A673 (cell line): Measurements from ENCODE around the gene ZNRF3.

Source experiments
- EZH2 ChIP-seq: fragments of 200-600 bp; sonication (generic); IDR thresholded peaks from 2 replicates; pipeline ENCODE4 v1.6.1; 2017; ENCODE audit warnings: borderline replicate concordance, low read depth, mild to moderate bottlenecking, mixed read lengths, antibody characterized with exemption, low read length; ENCODE audit not compliant: poor library complexity, severe bottlenecking
- TF ChIP-seq, protein P1 (sequence below): fragments of 300-800, 200-600 bp; sonication (generic); conservative IDR thresholded peaks from 2 replicates; pipeline ENCODE4 v1.5.1; 2017; ENCODE audit warnings: low read depth, mild to moderate bottlenecking, antibody characterized with exemption, low read length, moderate library complexity, mixed read lengths

DNA sequence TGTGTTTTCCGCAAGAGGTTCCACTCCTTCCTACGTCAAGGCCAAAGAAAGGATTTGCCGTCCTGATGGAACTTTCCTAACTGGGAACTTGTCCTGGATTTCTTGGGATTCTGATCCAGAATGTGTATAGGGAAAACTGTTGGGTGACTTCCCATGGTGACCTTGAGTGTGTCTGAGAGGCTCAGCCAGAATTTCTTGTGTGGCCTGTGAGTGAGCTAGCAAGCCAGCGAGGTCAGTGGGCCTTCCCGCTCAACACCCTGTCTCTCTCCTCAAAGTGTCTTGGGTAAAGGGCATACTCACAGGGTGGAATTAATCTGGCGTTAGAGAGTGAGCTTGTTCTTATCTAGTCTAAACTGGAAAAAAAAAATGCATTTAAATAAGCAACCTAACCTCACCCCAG, 20.4 kb downstream of the ZNRF3 start:
- no peak for TF ChIP-seq EZH2
- TF ChIP-seq, protein P1, sequence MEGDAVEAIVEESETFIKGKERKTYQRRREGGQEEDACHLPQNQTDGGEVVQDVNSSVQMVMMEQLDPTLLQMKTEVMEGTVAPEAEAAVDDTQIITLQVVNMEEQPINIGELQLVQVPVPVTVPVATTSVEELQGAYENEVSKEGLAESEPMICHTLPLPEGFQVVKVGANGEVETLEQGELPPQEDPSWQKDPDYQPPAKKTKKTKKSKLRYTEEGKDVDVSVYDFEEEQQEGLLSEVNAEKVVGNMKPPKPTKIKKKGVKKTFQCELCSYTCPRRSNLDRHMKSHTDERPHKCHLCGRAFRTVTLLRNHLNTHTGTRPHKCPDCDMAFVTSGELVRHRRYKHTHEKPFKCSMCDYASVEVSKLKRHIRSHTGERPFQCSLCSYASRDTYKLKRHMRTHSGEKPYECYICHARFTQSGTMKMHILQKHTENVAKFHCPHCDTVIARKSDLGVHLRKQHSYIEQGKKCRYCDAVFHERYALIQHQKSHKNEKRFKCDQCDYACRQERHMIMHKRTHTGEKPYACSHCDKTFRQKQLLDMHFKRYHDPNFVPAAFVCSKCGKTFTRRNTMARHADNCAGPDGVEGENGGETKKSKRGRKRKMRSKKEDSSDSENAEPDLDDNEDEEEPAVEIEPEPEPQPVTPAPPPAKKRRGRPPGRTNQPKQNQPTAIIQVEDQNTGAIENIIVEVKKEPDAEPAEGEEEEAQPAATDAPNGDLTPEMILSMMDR, result no peak
